HCT116 (cell line): Measurements from ENCODE around the gene ADGRV1. TPM values are rescaled to one million over a fixed set of nuclear protein-coding genes. Genes with fewer than 3 reads are reported as not detected.

Experiments
- ATAC-seq: fragments of 200-7000 bp; cut with Tn5 transposase; 2 replicates; pipeline ENCODE4 v1.9.1; 2020; ENCODE audit warnings: mild to moderate bottlenecking, moderate library complexity
- BruUV-seq: library from RNA; stranded (reverse); fragments of 400-500 nt; replicated peaks from 2 replicates; lab custom pipeline; 2021; lab: Mats Ljungman, UMichigan
- CTCF ChIA-PET: fragments of 300-600 bp; sonication (Branson Sonifier 250); formaldehyde crosslinking; loops from one replicate; lab custom pipeline; 2021; ENCODE audit warnings: antibody characterized with exemption; lab: Charles Lee
- POLR2A ChIA-PET: fragments of 300-600, 350-600 bp; sonication (Branson Sonifier 250); formaldehyde crosslinking; loops from one replicate; lab custom pipeline; 2021; ENCODE audit warnings: antibody characterized with exemption; lab: Charles Lee
- RAD21 ChIA-PET, 2 experiments: fragments of 300-600 bp; sonication (Branson Sonifier 250); formaldehyde crosslinking; loops; one replicate each; lab custom pipeline; 2023; ENCODE audit warnings: low total read pairs in 2 of 2; ENCODE audit not compliant: uncharacterized antibody in 2 of 2, unreplicated experiment in 2 of 2, low non-redundant PET in 1 of 2; lab: Charles Lee
- DNase-seq: peaks from one replicate; pipeline ENCODE4 v3.0.0-alpha.2; 2010; ENCODE audit warnings: low read depth, low spot score
- H2AFZ ChIP-seq: fragments of 200-600 bp; shearing (Covaris generic), sonication (generic); 2 replicates; pipeline ENCODE4 v1.6.1; 2017; ENCODE audit warnings: low read depth, mixed run types, mixed read lengths, antibody characterized with exemption, low read length; ENCODE audit not compliant: poor library complexity, severe bottlenecking
- H3K27ac ChIP-seq: 2 replicates; pipeline ENCODE4 v1.5.1; 2012; ENCODE audit warnings: low read depth, low read length
- H3K27me3 ChIP-seq: fragments of 200-600 bp; sonication (generic); 2 replicates; pipeline ENCODE4 v1.6.1; 2016; ENCODE audit warnings: mixed run types, low read length, mixed read lengths; ENCODE audit not compliant: insufficient read depth
- H3K36me3 ChIP-seq, 2 experiments: fragments of 200-500 bp in 1 of 2; fragments of 200-600 bp in 1 of 2; sonication (Bioruptor generic) in 1 of 2; sonication (generic) in 1 of 2; 2 replicates each; pipeline versions ENCODE4 v1.5.1 to v1.6.1; 2014 to 2016; ENCODE audit warnings: low read length in 2 of 2, inconsistent platforms in 1 of 2, mixed read lengths in 1 of 2, mixed run types in 1 of 2; ENCODE audit not compliant: insufficient read depth in 2 of 2, control insufficient read depth in 1 of 2
- H3K4me1 ChIP-seq, 2 experiments: fragments of 200-600 bp in 1 of 2; sonication (generic) in 1 of 2; 2 replicates each; pipeline versions ENCODE4 v1.5.1 to v1.6.1; 2012 to 2017; ENCODE audit warnings: low read length in 2 of 2, inconsistent platforms in 1 of 2, mild to moderate bottlenecking in 1 of 2, mixed read lengths in 1 of 2, mixed run types in 1 of 2, moderate library complexity in 1 of 2; ENCODE audit not compliant: insufficient read depth in 2 of 2, control insufficient read depth in 1 of 2
- H3K4me2 ChIP-seq: fragments of 200-600 bp; sonication (generic); 2 replicates; pipeline ENCODE4 v1.6.1; 2017; ENCODE audit warnings: mixed run types, low read length, mixed read lengths
- H3K4me3 ChIP-seq, 2 experiments: fragments of 200-600 bp in 1 of 2; sonication (generic) in 1 of 2; replicated peaks in 1 of 2; 2 replicates each; pipeline ENCODE4 v1.5.1; 2011 to 2016; ENCODE audit warnings: low read length in 2 of 2, control low read depth in 1 of 2, low read depth in 1 of 2, mild to moderate bottlenecking in 1 of 2, mixed read lengths in 1 of 2, mixed run types in 1 of 2
- H3K79me2 ChIP-seq: fragments of 200-600 bp; sonication (generic); 2 replicates; pipeline ENCODE4 v1.6.1; 2017; ENCODE audit warnings: mild to moderate bottlenecking, mixed run types, low read length, moderate library complexity, mixed read lengths; ENCODE audit not compliant: insufficient read depth
- H3K9ac ChIP-seq: fragments of 200-600 bp; sonication (generic); 2 replicates; pipeline ENCODE4 v1.6.1; 2016; ENCODE audit warnings: low read length, mixed read lengths
- H3K9me2 ChIP-seq: fragments of 200-600 bp; sonication (generic), shearing (Covaris generic); 2 replicates; pipeline ENCODE4 v1.6.1; 2017; ENCODE audit warnings: mixed run types, mild to moderate bottlenecking, moderate library complexity; ENCODE audit not compliant: insufficient read depth
- H3K9me3 ChIP-seq, 2 experiments: fragments of 200-500 bp in 1 of 2; fragments of 200-600 bp in 1 of 2; sonication (Bioruptor generic) in 1 of 2; sonication (generic) in 1 of 2; 2 replicates each; pipeline ENCODE4 v1.6.1; 2014 to 2017; ENCODE audit warnings: low read length in 2 of 2, mixed read lengths in 2 of 2, inconsistent platforms in 1 of 2, low read depth in 1 of 2, mild to moderate bottlenecking in 1 of 2, mixed run types in 1 of 2, moderate library complexity in 1 of 2; ENCODE audit not compliant: control insufficient read depth in 1 of 2, insufficient read depth in 1 of 2
- H4K20me1 ChIP-seq: fragments of 200-600 bp; sonication (generic), shearing (Covaris generic); 2 replicates; pipeline ENCODE4 v1.6.1; 2017; ENCODE audit warnings: mixed run types, mild to moderate bottlenecking, moderate library complexity; ENCODE audit not compliant: insufficient read depth
- EGR1 ChIP-seq: IDR thresholded peaks from 2 replicates; pipeline ENCODE4 v1.6.1; 2012; ENCODE audit warnings: low read depth
- EZH2 ChIP-seq: fragments of 200-600 bp; sonication (generic); IDR thresholded peaks from 2 replicates; pipeline ENCODE4 v1.6.1; 2017; ENCODE audit warnings: antibody characterized with exemption, mixed run types
- FOSL1 ChIP-seq: IDR thresholded peaks from 2 replicates; pipeline ENCODE4 v1.6.1; 2012; ENCODE audit warnings: low read depth
- JUND ChIP-seq: IDR thresholded peaks from 2 replicates; pipeline ENCODE4 v1.6.1; 2012
- POLR2AphosphoS5 ChIP-seq: IDR thresholded peaks from 2 replicates; pipeline ENCODE4 v1.6.1; 2011; ENCODE audit warnings: mild to moderate bottlenecking, low read depth, low read length, moderate library complexity
- RAD21 ChIP-seq: IDR thresholded peaks from 2 replicates; pipeline ENCODE4 v1.6.1; 2012; ENCODE audit warnings: low read depth, mild to moderate bottlenecking
- SIN3A ChIP-seq: IDR thresholded peaks from 2 replicates; pipeline ENCODE4 v1.6.1; 2012; ENCODE audit warnings: low read depth
- SP1 ChIP-seq: IDR thresholded peaks from 2 replicates; pipeline ENCODE4 v1.6.1; 2012; ENCODE audit warnings: low read depth
- SRF ChIP-seq: IDR thresholded peaks from 2 replicates; pipeline ENCODE4 v1.6.1; 2012; ENCODE audit warnings: low read depth
- TCF7L2 ChIP-seq: IDR thresholded peaks from 2 replicates; pipeline ENCODE4 v1.7.0; 2011; ENCODE audit warnings: borderline replicate concordance, inconsistent platforms; ENCODE audit not compliant: insufficient read depth, insufficient read length; ENCODE audit errors: extremely low read depth
- YY1 ChIP-seq: IDR thresholded peaks from 2 replicates; pipeline ENCODE4 v1.6.1; 2011; ENCODE audit warnings: low read length, low read depth, moderate library complexity, mild to moderate bottlenecking; ENCODE audit not compliant: insufficient replicate concordance; ENCODE audit errors: extremely low read depth
- ZNF274 ChIP-seq: fragments of 200-500 bp; sonication (Bioruptor generic); IDR thresholded peaks from 2 replicates; pipeline ENCODE4 v1.6.1; 2014; ENCODE audit warnings: mild to moderate bottlenecking, low read depth, low read length, inconsistent platforms
- intact Hi-C: fragments of 100-400 bp; cut with micrococcal nuclease; formaldehyde crosslinking; loops from 2 replicates; pipeline ENCODE4 v1.10.0; 2022
- total RNA-seq: library from RNA; stranded (reverse); gene quantifications from one replicate; pipeline ENCODE4 v1.2.1, GENCODE V29; 2021; ENCODE audit not compliant: unreplicated experiment
- TF ChIP-seq, protein P1 (sequence below): IDR thresholded peaks from 2 replicates; pipeline ENCODE4 v1.6.1; 2012; ENCODE audit warnings: low read depth

The ADGRV1 gene
- total RNA-seq, 1 experiment from 2014 or later: 6.0 TPM

DNA sequence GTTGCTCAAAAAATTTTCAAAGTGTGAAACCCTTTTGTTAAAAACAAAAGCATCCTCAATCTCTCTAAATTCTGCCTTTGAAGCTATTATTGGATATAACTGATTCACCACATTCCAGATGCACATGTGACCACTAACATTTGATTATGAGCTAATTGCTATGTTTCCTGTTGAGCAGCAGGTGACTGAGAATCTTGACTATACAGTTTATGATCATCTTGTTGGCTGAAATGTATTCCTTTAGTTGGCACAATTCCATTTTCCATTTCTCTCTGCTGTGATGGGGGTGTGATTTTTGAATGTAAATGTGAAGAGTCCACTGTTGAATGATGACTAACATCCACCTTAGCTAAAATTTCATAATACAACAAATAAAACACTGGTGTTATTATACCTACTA, 39.9 kb upstream of the ADGRV1 start:
- no TSS peak for BruUV-seq
- ChIA-PET RAD21 (no interaction called here), POLR2A (no interaction called here), CTCF (no interaction called here)
- intact Hi-C loops: no loop called here
- no peaks in the 10 kb centered on the region for H3K9me3 ChIP-seq
- H3K79me2 ChIP-seq: no peaks in the 10 kb centered on the region; the same call in 1 of the 2 replicates
- H4K20me1 ChIP-seq: no peaks in the 10 kb centered on the region; the same call in 1 of the 2 replicates
- H2AFZ ChIP-seq: no peak overlapping the region
- H3K9me2 ChIP-seq: no peaks in the 10 kb centered on the region
- ATAC-seq: no peak
- TF ChIP-seq YY1 (no peak), SIN3A (no peak), JUND (no peak), POLR2AphosphoS5 (no peak), EGR1 (no peak), ZNF274 (no peak), SP1 (no peak), SRF (no peak), EZH2 (no peak), FOSL1 (no peak), RAD21 (no peak), TCF7L2 (no peak)
- TF ChIP-seq, protein P1, sequence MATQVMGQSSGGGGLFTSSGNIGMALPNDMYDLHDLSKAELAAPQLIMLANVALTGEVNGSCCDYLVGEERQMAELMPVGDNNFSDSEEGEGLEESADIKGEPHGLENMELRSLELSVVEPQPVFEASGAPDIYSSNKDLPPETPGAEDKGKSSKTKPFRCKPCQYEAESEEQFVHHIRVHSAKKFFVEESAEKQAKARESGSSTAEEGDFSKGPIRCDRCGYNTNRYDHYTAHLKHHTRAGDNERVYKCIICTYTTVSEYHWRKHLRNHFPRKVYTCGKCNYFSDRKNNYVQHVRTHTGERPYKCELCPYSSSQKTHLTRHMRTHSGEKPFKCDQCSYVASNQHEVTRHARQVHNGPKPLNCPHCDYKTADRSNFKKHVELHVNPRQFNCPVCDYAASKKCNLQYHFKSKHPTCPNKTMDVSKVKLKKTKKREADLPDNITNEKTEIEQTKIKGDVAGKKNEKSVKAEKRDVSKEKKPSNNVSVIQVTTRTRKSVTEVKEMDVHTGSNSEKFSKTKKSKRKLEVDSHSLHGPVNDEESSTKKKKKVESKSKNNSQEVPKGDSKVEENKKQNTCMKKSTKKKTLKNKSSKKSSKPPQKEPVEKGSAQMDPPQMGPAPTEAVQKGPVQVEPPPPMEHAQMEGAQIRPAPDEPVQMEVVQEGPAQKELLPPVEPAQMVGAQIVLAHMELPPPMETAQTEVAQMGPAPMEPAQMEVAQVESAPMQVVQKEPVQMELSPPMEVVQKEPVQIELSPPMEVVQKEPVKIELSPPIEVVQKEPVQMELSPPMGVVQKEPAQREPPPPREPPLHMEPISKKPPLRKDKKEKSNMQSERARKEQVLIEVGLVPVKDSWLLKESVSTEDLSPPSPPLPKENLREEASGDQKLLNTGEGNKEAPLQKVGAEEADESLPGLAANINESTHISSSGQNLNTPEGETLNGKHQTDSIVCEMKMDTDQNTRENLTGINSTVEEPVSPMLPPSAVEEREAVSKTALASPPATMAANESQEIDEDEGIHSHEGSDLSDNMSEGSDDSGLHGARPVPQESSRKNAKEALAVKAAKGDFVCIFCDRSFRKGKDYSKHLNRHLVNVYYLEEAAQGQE: no peak
- TF ChIP-seq, all 23 proteins: peak for 0
- H3K9ac ChIP-seq: no peak overlapping the region
- no peak for DNase-seq
- no peaks in the 10 kb centered on the region for H3K27me3 ChIP-seq
- H3K4me2 ChIP-seq: no peak overlapping the region
- peaks cover 0 to 6% of the 10 kb centered on the region in 2 experiments; a peak in 1 of 4 replicates for H3K4me1 ChIP-seq
- peaks cover 0 to 11% of the 10 kb centered on the region in 2 experiments; a peak in 2 of 4 replicates for H3K36me3 ChIP-seq
- H3K4me3 ChIP-seq: no peak overlapping the region
- H3K27ac ChIP-seq: no peak overlapping the region
